HG02884 (cell line): ENCODE measurements around the gene UGP2.
"Not testable (repeated sequence)": the region's sequence is repeated elsewhere in the genome, so short reads cannot be mapped to it uniquely, and the experiment has no call there.

Experiments
- ATAC-seq: cut with Tn5 transposase; IDR thresholded peaks from one replicate; pipeline ENCODE4 v1.9.1; 2021; ENCODE audit warnings: mild to moderate bottlenecking, moderate library complexity; ENCODE audit not compliant: unreplicated experiment

UGP2 gene

DNA sequence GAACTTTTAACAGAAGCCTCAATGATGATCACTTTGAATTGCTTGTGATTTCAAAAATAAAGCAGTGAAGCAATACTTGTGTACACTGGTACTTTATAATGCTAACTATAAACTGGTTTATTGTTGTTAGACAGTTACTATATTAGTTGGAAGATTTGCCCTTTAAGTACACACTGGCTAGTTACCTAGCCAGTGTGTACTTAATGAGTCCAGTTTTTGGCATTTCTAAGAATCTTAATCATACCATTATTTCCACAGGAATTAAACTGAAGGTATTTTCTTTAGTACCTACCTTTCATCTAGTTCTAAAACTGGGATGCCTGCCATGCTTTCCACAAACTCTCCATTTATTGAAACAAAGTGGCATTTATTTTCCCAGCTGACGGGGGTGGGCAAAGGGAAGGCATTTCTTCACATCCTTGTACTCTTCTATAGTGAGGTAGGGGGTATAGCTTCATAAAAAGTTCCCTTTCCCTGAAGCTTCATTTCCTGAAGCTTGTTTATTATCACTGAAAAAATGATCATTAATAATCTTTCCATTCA lies 49.9 kb downstream of the UGP2 start:
- ATAC-seq: no peak

DNA sequence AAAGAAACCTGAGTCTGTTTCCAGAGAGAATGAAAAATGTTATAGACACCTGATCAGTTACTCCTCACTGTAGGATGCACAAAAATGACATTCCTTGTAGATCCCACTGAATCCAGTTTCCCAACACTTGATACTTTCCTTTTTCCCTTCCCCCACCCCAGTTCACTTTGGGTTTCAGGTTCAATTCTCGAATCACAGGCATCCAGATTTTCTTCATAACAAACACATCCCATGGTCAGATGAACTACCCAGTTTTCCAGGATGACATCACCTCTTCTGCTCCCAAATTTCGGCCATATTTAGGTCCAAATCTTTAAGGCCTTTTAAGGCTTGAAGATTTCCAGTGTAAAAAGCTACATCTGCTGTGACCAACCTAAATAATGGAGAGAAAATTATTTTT lies 51.5 kb downstream of the UGP2 start:
- no peak for ATAC-seq

DNA sequence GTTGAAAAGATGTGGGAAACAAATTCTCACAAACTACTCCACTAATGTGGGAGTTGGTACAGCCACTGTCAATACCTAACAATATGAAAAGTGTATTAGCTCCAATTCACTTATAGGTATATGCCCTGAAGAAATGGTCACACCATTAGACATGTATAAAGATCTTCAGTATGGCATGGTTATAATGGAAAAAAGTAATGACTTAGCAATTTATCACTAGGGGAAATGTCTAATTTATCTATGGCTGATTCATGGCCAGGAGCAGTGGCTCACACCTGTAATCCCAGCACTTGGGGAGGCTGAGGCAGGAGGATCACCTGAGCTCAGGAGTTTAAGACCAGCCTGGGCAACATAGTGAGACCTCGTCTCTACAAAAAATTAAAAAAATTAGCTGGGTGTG lies 52.5 kb downstream of the UGP2 start:
- no peak for ATAC-seq

DNA sequence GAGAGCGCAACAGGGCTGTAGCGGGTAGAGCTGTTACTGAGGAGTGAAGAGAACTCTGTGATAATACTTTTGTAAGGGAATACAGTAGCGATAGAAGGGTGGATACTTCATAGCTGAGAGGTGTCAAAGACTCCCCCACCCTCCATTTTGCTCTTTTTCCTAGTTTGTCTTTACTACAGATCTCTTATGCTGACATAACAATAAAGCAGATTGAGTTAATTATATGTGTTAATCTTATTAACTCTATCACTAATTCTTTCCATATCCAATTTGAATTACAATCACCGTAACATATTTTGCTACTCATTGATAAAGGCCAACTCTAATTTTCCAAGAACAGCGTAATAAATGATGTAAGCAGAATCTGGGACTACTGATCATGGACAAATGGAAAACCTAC lies 57.1 kb downstream of the UGP2 start:
- ATAC-seq: no peak

DNA sequence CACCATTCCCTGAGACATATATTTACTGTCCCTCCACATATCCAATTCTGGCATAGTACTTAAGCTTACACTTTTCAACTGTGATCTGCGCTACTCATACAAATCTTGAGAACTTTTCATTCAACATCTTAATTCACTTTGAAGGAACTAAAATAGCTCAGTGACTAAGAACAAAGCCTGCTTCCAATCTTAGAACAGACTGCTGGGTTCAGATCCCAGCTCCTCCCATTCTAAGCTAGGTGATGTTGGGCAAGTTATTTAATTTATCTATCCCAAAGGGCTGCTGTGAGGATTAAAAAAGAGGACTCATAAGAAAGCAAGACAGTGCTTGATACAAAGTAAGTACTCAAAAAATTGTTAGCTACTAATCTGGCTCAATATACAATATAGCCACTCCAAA lies 57.9 kb downstream of the UGP2 start:
- ATAC-seq: no peak

DNA sequence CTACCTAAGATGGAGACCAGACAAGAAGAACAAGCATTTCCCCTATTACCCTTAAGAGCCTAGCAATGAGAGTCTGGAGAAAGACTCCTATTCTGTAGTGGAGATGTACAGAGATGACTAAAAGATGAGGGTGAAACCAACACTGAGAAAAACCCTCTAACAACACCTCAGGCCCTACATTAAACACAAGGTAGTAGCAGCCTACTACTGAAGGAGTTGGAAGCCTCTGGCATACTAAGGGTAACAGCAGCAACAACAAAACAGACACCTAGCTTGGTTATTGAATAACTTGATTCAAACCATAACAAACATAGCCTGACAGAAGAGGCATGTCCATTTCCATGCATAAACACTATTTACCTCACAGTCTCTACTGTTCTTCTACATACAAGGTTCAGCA lies 60.5 kb downstream of the UGP2 start:
- no peak for ATAC-seq

DNA sequence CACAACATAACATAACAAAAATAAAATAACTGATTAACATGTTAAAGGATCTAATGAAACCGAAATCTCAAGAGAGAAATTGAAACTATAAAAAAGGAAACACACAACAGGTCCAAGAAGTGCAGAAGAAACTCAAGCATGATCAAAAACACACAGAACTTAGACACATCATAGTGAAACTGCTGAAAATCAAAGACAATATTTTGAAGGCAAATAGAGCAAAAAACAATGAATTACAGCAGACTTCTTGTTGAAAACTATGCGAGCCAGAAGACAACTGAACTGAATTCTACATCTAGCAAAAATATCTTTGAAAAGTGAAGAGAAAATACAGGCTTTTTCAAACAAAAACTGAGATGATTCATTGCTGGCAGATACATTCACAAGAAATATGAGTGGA lies 61.3 kb downstream of the UGP2 start:
- peak; percentile 55 for ATAC-seq

DNA sequence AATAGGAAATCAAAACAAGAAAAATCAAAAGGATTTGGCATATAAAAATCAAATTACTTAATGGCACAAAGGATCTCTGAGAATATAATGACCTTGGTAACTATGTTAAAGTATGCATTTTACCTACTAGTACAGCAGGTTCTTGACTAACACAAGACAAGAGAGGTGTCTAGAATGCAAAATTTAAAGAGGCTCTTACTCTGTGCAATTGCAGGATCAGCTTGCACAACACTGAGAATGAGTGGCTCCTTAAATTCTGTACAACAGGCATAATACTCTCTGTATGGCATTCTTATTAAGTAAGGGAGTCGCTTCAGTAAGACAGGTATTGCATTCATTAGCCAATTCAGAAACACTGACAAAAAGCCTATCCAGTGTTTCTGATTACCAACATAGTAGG lies 72.6 kb downstream of the UGP2 start:
- ATAC-seq: no peak

DNA sequence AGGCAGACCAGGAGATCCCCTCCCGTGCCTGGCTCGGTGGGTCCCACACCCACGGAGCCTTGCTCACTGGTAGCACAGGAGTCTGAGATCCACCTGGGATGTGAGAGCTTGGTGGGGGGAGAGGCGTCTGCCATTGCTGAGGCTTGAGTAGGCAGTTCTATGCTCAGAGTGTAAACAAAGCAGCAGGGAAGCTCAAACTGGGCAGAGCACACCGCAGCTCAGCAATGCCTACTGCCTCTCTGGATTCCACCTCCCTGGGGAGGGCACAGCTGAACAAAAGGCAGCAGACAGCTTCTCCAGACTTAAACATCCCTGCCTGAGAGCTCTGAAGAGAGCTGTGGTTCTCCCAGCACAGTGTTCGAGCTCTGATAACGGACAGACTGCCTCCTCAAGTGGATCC lies 85.1 kb downstream of the UGP2 start:
- ATAC-seq: no peak

DNA sequence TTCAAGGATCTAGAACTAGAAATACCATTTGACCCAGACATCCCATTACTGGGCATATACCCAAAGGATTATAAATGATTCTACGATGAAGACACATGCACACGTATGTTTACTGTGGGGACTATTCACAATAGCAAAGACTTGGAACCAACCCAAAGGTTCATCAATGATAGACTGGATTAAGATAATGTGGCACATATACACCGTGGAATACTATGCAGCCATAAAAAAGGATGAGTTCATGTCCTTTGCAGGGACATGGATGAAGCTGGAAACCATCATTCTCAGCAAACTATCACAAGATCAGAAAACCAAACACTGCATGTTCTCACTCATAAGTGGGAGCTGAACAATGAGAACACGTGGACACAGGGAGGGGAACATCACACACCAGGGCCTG lies 90.4 kb downstream of the UGP2 start:
- ATAC-seq: not testable (repeated sequence)
